Brain pericyte (primary cell): ENCODE results near the gene NR4A1.
"Not testable (repeated sequence)": the region's sequence is repeated elsewhere in the genome, so short reads cannot be mapped to it uniquely, and the experiment has no call there.

Source experiments
- DNase-seq: peaks from one replicate; pipeline ENCODE4 v3.0.0-alpha.2; 2012; ENCODE audit warnings: low read depth, low spot score

The NR4A1 gene

DNA sequence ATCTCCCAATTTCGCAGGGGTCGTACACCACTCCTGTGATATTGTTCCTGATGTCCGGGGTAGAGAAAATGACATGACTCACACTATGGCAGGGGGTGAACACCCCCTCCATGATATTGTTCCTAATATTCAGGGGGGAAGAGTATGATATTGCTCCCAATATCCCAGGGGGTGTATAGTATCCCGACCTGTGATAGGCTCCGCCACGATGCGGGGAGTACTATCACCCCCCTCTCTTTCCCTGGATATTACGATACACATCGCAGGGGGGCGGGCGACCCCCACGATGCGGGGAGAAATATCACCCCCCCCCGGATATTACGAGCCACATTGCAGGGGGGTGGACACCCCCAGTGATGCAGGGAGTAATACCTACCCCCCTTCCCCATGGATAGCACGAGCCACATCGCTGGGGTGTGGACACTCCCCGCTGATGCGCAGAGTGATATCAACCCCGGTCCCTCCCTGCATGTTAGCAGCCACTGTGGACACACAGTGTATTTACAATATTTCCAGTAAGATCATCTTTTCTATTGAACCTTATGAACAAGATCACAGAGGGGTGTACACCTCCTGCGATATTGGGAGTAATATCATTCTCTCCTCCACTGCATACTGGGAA, 45.9 kb downstream of the NR4A1 start:
- DNase-seq = no peak

- DNase-seq = not testable (repeated sequence)
Observed at GRCh38 chr12:52104431-52105089, 53.3 kb downstream of the NR4A1 start.
